A549 (cell line): ENCODE measurements around the gene KRTAP6-1.

Experiments
- BHLHE40 ChIP-seq: IDR thresholded peaks from 2 replicates; pipeline ENCODE4 v1.6.1; 2012; ENCODE audit warnings: low read depth, low read length, inconsistent platforms
- CEBPB ChIP-seq, 2 experiments: fragments of >200 bp in 1 of 2; sonication (Bioruptor Twin) in 1 of 2; formaldehyde crosslinking in 1 of 2; IDR thresholded peaks; 2 replicates each; pipeline ENCODE4 v1.6.1; 2012 to 2016
- MYC ChIP-seq: IDR thresholded peaks from 2 replicates; pipeline ENCODE4 v1.6.1; 2012; ENCODE audit warnings: mild to moderate bottlenecking, inconsistent platforms, low read length, improper control_type of control experiment, borderline replicate concordance
- SREBF2 ChIP-seq: fragments of 450-650 bp; IDR thresholded peaks from 2 replicates; pipeline ENCODE4 v1.6.1; 2014; ENCODE audit warnings: mild to moderate bottlenecking, moderate library complexity
- TF ChIP-seq, protein P1 (sequence below): IDR thresholded peaks from 2 replicates; pipeline ENCODE4 v1.6.1; 2012; ENCODE audit warnings: low read depth, borderline replicate concordance
- TF ChIP-seq, protein P2 (sequence below): IDR thresholded peaks from 2 replicates; pipeline ENCODE4 v1.6.1; 2012
- TF ChIP-seq, protein P3 (sequence below): fragments of >200 bp; sonication (Bioruptor Twin); formaldehyde crosslinking; IDR thresholded peaks from 3 replicates; pipeline ENCODE4 v1.5.1; 2016

DNA sequence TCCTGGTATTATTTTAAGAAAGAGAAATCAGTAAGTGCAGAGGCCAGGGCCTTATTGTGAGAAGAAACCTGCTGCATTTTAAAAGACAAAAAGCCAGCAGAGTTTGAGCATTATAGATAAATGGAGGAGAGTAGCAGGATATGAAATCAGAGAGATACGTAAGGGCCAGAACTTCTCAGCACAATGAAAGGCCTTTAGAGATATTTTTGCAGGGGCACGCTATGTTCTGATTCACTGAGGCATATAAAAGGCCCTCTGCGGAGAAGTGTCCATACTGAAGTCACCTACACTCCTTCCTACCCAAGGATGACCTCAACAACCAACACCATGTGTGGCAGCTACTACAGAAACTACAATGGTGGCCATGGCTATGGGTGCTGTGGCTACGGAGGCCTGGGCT, 21.6 kb downstream of the KRTAP6-1 start, which contains the start of gene KRTAP6-3:
- TF ChIP-seq, protein P1, sequence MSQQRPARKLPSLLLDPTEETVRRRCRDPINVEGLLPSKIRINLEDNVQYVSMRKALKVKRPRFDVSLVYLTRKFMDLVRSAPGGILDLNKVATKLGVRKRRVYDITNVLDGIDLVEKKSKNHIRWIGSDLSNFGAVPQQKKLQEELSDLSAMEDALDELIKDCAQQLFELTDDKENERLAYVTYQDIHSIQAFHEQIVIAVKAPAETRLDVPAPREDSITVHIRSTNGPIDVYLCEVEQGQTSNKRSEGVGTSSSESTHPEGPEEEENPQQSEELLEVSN, result no peak
- no peak for TF ChIP-seq BHLHE40
- TF ChIP-seq, protein P2, sequence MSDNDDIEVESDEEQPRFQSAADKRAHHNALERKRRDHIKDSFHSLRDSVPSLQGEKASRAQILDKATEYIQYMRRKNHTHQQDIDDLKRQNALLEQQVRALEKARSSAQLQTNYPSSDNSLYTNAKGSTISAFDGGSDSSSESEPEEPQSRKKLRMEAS, result no peak
- no peak for TF ChIP-seq CEBPB (IDR thresholded peaks at IDR 0.05)
- no peak for TF ChIP-seq MYC
- TF ChIP-seq, protein P3, sequence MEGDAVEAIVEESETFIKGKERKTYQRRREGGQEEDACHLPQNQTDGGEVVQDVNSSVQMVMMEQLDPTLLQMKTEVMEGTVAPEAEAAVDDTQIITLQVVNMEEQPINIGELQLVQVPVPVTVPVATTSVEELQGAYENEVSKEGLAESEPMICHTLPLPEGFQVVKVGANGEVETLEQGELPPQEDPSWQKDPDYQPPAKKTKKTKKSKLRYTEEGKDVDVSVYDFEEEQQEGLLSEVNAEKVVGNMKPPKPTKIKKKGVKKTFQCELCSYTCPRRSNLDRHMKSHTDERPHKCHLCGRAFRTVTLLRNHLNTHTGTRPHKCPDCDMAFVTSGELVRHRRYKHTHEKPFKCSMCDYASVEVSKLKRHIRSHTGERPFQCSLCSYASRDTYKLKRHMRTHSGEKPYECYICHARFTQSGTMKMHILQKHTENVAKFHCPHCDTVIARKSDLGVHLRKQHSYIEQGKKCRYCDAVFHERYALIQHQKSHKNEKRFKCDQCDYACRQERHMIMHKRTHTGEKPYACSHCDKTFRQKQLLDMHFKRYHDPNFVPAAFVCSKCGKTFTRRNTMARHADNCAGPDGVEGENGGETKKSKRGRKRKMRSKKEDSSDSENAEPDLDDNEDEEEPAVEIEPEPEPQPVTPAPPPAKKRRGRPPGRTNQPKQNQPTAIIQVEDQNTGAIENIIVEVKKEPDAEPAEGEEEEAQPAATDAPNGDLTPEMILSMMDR, result no peak
- TF ChIP-seq SREBF2, result no peak
